Erythroblast (primary cell): ENCODE results near the gene HM13.

Source experiments
- GATA1 ChIP-seq: IDR thresholded peaks from 2 replicates; pipeline ENCODE4 v1.6.1; 2011; ENCODE audit warnings: low read depth, mild to moderate bottlenecking, control low read depth, low read length, moderate library complexity
- POLR2A ChIP-seq: IDR thresholded peaks from 2 replicates; pipeline ENCODE4 v1.6.1; 2011; ENCODE audit warnings: mild to moderate bottlenecking, low read length

- TF ChIP-seq POLR2A = no peak
- TF ChIP-seq GATA1 = no peak
These were observed 89.8 kb downstream of the HM13 start for GRCh38 chr20:31603822-31604566.
